ENCODE results near the gene LRRC45. TPM values are rescaled to one million over a fixed set of nuclear protein-coding genes. Genes with fewer than 3 reads are reported as not detected.

LRRC45 gene
- total RNA-seq, 4 donors from 2014 or later = 15.3 to 33.0 (median 18.9) TPM

DNA sequence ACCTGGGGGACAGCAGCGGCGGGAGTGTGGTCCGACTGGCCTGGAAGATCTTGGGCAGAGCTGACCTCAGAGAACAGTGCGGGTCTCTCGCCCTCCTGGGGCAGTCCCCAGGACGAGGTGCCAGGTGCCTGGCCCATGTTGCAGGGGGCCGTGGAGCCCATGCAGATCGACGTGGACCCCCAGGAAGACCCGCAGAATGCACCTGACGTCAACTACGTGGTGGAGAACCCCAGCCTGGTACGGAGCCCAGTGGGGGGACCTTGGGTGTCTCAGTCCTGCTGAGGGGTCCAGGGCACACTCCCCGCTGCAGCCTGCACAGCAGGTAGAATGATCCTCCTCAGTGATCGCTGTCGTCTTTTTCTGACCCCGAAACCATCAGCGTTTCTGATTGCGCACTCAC lies 30.0 kb downstream of the LRRC45 start:
- Histone ChIP-seq H3K27me3 (no peaks in the 10 kb centered on the region), H3K9me3 (no peaks in the 10 kb centered on the region), H3K27ac (no peak overlapping the region), H3K36me3 (peaks cover 38 to 44% of the 10 kb centered on the region in 2 donors), H3K4me1 (peaks cover 18 to 19% of the 10 kb centered on the region in 2 donors), H3K4me3 (replicated peaks in 1 of 3) (no peak overlapping the region)
- intact Hi-C loops (cut with DNase I) = no loop called here
- whole genome bisulfite sequencing, 2 donors = 90 to 91% methylated on average over 12 to 18 of the region's 19 CpGs
- TF ChIP-seq CTCF (IDR thresholded peaks at IDR 0.05) (no peak), POLR2A (IDR thresholded peaks at IDR 0.05) (no peak)
- DNase-seq = no peak

DNA sequence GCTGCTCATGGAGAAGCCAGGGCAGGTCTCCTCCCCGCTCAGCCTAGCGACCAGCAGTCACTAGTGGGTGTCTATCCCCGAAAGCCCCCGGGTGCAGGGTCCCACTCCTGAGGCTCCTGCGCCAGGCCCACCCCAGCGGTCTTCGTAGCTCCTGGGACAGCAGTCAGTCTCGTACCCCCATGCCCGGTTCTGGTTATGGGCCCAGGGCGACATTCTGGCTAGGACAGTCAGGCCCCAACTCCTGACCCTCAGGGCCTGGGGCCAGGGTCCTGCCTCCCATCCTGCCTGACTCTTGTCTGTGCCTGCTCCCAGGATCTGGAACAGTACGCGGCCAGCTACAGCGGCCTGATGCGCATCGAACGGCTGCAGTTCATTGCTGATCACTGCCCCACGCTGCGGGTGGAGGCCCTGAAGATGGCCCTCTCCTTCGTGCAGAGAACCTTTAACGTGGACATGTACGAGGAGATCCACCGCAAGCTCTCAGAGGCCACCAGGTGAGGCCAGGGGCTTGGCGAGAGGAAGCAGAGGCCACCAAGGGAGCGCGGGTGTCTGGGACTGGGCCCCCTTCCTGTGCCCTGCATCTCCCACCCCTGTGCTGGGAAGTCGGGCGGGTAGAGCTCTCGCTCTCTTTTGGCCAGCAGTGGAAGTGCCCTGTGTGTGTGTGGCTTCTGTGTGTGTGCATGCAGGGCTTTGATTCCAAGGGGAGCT lies 30.6 kb downstream of the LRRC45 start:
- Histone ChIP-seq H3K27ac (no peak overlapping the region), H3K9me3 (no peaks in the 10 kb centered on the region), H3K27me3 (no peaks in the 10 kb centered on the region), H3K36me3 (peaks cover 41 to 46% of the 10 kb centered on the region in 2 donors), H3K4me3 (replicated peaks in 1 of 3) (no peak overlapping the region), H3K4me1 (peaks cover 18 to 19% of the 10 kb centered on the region in 2 donors)
- intact Hi-C loops (cut with DNase I) = no loop called here
- TF ChIP-seq CTCF (IDR thresholded peaks at IDR 0.05) = no peak
- TF ChIP-seq POLR2A (IDR thresholded peaks at IDR 0.05) = no peak
- WGBS, 2 donors = 97 to 98% methylated on average over 19 to 27 of the region's 28 CpGs
- DNase-seq = no peak

DNA sequence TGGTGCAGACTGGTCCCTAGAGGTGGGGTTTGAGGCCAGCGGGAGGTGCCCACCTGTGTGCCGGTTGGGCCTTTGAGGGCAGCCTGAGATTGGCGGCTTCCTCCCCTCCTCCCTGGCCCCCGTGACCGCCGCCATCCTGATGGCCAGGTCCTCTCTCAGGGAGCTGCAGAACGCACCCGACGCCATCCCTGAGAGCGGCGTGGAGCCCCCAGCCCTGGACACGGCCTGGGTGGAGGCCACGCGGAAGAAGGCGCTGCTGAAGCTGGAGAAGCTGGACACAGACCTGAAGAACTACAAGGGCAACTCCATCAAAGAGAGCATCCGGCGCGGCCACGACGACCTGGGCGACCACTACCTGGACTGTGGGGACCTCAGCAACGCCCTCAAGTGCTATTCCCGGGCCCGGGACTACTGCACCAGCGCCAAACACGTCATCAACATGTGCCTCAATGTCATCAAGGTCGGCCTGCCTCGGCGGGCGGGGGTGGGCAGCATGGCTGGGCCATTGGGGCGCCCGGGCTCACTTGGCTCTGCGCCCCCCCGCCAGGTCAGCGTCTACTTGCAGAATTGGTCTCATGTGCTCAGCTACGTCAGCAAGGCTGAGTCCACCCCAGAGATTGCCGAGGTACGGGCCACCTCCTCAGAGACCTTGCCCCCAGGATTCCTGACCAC lies 31.4 kb downstream of the LRRC45 start:
- H3K4me3 ChIP-seq (replicated peaks in 1 of 3) = no peak overlapping the region
- peaks cover 18 to 19% of the 10 kb centered on the region in 2 donors for H3K4me1 ChIP-seq
- TF ChIP-seq POLR2A (IDR thresholded peaks at IDR 0.05) = no peak
- TF ChIP-seq CTCF (IDR thresholded peaks at IDR 0.05) = no peak
- intact Hi-C loops (cut with DNase I) = no loop called here
- no peak overlapping the region for H3K27ac ChIP-seq
- 93 to 95% methylated on average over 15 to 23 of the region's 38 CpGs for WGBS, 2 donors
- H3K27me3 ChIP-seq = no peaks in the 10 kb centered on the region
- DNase-seq = no peak
- no peaks in the 10 kb centered on the region for H3K9me3 ChIP-seq
- H3K36me3 ChIP-seq = peaks cover 42 to 44% of the 10 kb centered on the region in 2 donors

DNA sequence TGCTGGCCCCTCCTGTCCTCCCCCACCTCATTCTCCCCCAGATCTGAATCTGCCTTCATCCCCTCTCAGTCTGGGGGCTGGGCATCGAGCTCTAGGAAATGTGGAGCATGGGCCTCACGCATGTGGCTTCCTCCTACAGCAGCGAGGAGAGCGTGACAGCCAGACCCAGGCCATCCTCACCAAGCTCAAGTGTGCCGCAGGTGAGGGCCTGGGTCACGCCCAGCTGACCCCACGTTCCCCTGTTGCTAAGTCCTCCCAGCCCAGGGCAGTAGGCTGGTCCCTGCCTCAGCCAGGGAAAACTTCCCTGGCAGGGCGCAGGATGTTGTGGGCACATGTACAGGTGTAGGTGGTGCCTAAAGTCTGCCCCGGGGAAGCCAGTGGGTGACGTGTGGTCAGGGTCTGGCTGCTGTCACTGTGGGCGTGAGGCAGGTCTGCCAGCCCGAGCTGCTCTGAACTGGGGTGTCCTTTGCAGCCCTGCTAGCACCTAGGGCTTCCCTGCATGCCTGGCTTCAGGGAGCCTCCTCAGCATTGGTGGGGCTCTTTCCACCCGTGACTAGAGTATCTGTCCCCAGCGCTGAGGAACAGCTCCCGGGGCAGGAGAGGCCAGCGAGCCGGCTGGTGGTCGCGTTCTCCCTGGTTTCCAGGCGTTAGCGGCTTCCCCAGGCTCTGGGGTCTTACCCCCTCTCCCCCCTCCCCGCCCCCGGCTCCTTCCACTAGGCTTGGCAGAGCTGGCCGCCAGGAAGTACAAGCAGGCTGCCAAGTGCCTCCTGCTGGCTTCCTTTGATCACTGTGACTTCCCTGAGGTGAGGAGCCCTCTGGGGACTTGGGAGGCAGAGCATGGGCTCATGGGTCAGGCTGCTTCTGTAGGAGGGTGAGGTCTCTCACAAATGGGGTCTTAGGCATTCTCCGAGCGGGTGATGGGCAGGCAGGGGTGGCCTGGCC lies 32.2 kb downstream of the LRRC45 start:
- 83 to 86% methylated on average over 13 to 15 of the region's 26 CpGs for WGBS, 2 donors
- Histone ChIP-seq H3K4me1 (peaks cover 17% of the 10 kb centered on the region in 2 donors), H3K4me3 (replicated peaks in 1 of 3) (no peak overlapping the region), H3K9me3 (no peaks in the 10 kb centered on the region), H3K36me3 (peaks cover 45 to 47% of the 10 kb centered on the region in 2 donors), H3K27me3 (no peaks in the 10 kb centered on the region), H3K27ac (no peak overlapping the region)
- DNase-seq = no peak
- intact Hi-C loops (cut with DNase I) = no loop called here
- TF ChIP-seq POLR2A (IDR thresholded peaks at IDR 0.05) (no peak), CTCF (IDR thresholded peaks at IDR 0.05) (no peak)
